NCI-H2227 (cell line): ENCODE results near the gene ZC3H12D.
"Not testable (repeated sequence)": the region's sequence is repeated elsewhere in the genome, so short reads cannot be mapped to it uniquely, and the experiment has no call there.

Experiments used
- DNase-seq: peaks from one replicate; lab custom pipeline; 2025; ENCODE audit not compliant: unreplicated experiment; lab: John Stamatoyannopoulos, UW

ZC3H12D gene

DNA sequence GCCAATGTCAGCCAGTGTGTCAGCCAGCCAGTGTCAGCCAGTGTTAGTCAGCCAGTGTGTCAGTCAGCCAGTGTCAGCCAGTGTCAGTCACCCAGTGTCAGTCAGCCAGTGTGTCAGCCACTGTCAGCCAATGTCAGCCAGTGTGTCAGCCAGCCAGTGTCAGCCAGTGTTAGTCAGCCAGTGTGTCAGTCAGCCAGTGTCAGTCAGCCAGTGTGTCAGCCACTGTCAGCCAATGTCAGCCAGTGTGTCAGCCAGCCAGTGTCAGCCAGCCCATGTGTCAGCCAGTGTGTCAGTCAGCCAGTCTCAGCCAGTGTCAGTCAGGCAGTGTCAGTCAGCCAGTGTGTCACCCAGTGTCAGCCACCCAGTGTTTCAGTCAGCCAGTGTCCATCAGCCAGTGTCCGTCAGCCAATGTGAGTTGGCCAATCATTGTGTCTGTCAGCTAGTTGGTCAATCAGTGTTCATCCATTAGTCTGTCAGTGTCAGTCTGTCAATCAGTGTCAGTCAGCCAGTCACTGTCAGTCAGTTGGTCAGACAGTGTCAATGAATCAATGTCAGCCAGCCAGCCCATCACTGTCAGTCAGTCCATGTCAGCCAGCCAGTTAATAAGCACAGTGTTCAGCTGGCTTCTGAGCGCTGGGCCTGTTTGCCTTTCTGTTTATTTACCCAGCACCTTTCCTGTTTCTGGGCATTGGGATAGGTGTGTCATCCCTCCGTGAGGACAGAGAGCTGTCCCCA is 40.3 kb downstream of the ZC3H12D start:
- DNase-seq = not testable (repeated sequence)

DNA sequence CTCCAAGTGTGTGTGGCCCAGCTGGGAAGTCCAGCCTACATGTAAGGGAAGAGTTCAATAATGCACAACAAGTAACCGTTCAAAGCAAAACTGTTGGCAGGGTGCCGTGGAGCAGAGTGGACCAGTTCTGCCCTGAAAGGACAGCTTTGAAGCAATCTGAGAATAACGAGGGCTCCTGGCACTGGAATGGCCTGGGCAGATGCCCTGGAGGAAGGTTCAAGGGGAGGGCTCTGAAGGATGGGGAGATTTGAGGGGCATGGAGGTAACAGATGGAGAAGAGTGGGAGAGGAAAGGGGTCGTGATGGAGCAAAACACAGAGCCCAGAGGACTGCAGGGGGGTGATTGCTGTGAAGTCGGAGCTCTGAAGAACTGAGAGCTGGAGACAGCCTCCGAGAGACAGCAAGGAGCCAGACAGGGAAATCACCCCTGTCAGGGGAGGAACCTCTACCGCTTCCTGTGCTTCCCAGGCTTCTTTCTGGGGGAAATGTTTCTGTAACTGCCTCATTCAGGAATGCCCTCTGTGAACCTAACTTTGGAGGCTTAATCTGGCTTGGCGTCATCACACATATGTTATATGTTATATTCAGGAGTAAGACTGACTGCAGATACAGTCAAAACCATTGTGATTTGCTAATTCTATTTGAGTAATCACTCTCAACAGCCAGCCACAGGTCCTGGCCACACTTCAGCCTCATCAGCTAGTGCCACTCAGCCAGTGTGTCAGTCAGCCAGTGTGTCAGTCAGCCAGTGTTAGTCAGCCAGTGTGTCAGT is 41.2 kb downstream of the ZC3H12D start:
- no peak for DNase-seq

- no peak for DNase-seq
Observed at GRCh38 chr6:149441740-149442139, 43.1 kb downstream of the ZC3H12D start.

DNA sequence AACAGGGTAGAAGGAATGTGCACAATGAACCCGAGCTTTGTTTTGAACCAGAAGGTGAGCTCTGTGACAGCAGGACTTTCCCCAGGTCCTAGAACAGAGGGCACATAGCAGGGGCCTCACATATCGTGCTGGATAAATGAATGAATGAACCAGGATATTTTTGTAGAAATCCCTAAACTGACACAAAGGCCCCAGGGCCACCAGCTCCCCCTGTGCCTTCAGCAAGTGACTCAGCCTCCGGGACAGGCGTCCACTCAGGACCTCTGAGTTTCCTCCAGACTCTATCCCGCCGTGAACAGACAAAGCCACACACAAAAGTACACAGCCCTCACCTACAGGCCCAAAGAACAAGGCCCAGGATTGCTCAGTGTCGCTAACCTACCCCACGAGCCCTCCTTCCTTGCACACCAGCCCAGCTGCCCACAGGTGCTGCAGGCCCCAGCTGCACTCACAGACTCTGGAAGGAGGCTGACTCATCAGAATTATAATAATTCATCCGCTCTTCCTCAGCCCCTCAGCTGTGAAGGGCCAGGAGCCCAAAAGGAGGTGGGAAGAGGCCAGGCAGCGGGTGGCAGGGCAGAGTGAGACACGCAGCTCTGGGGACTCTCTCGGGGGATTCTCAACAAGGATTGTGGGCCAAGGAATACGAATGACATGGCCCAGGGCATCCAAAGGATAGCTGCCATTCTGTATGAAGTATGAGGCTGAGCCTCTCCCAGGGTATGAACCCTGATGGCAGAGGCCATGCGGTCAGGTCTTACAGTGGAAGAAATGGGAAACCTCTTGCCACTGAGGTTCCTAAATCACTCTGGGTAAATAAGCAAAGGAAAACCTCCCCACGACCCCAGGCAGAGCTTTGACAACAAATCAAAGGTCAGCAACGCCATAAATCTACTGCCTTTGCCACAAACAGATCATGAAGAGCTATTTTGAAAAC is 43.8 kb downstream of the ZC3H12D start:
- DNase-seq = no peak

- no peak for DNase-seq
Observed at GRCh38 chr6:149439626-149440025, 45.2 kb downstream of the ZC3H12D start.

DNA sequence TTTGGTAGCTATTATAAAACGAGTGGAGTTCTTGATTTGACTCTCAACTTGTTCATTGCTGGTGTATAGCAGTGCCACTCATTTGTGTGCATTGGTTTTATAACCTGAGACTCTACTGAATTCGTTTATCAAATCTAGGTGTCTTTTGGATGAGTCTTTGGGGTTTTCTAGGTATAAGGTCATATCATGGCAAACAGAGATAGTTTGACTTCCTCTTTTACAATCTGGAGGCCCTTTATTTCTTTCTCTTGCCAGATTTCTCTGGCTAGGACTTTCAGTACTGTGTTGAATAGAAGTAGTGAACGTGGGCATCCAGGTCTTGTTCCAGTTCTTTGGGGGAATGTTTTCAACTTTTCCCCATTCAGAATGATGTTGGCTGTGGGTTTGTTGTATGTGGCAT is 46.0 kb downstream of the ZC3H12D start:
- DNase-seq = no peak

DNA sequence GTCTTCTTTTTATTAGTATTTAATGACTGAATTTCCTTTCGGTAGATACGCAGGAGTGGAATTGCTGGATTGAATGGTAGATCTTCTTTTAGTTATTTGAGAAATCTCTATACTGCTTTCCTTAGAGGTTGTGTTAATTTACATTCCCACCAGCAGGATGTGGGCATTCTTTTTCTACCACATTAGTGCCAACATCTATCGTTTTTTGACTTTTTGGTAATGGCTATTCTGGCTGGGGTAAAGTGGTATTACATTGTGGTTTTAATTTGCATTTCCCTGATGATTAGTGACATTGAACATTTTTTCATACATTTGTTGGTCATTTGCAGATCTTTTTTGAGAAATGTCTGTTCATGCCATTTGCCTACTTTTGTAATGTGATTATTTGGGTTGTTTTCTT is 47.6 kb downstream of the ZC3H12D start:
- DNase-seq = no peak

- DNase-seq = no peak
Observed at GRCh38 chr6:149436647-149437046, 48.2 kb downstream of the ZC3H12D start.

GRCh38 chr6:149435919-149436586 is 48.8 kb downstream of the ZC3H12D start:
- no peak for DNase-seq

DNA sequence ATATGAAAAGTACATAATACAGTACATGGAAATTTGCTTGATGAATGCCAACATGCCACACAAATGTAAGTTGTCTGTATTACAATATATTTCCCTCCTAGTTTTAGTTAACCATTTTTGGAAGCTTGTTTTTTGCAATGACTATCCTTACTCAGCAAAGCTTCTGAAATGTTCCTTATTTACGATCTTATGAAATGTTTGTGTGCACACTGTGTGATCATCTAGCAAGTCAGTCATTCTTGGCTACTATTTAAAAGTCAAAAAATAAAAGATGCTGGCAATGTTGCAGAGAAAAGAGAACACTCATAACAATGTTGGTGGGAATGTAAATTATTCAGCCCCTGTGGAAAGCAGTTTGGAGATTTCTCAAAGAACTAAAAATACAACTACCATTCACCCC is 50.9 kb downstream of the ZC3H12D start:
- DNase-seq = no peak

GRCh38 chr6:149433405-149433804 is 51.4 kb downstream of the ZC3H12D start:
- no peak for DNase-seq

- peak; percentile 78 for DNase-seq
Observed at GRCh38 chr6:149431905-149432775, 52.7 kb downstream of the ZC3H12D start.

DNA sequence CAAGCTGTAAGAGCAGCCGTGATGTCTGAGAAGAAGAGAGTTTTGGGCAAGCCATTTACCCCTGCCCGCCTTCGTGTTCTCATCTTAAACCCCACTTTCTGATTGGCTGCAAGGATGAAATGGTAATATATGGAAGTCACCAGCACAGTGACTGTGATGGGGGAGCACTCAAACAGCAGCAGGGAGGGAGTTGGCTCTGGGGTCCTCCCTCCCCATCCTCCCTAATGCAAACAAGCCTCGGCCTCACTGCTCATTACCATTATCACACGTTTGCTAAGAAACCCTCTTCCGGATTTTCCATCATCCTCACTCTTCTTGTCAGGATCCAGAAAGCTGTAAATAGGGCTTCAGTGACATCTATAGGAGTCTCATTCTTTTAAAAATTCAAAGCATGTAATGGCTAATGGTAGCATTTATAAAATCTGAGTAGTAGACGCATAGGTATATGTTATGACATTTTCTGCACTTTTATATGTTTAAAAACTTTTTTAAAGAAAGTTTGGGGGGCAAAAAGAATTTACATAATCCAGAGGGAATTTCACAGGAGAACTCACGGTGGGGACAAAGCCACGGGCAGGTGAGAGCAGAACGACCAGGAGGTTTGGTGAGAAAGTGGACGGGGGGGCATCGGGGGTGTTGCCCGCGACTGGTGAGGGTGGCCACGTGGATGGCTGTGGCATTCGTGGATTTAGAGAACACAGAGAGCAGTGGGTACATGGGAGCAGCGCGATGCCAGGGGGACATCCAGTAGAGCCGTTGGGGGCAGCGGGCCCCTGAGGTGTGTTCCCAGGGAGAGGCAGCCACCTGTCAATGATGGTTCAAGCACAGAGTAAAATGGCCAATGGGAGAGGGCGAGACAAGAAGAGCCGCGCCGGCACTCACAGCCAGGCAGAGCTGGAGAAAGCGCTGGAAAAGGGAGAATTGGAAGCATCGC is 55.1 kb downstream of the ZC3H12D start:
- DNase-seq = no peak

- no peak for DNase-seq
Observed at GRCh38 chr6:149428606-149429005, 56.2 kb downstream of the ZC3H12D start.

- DNase-seq = no peak
Observed at GRCh38 chr6:149425754-149426153, 59.1 kb downstream of the ZC3H12D start.

GRCh38 chr6:149425224-149425623 is 59.6 kb downstream of the ZC3H12D start:
- DNase-seq = no peak

DNA sequence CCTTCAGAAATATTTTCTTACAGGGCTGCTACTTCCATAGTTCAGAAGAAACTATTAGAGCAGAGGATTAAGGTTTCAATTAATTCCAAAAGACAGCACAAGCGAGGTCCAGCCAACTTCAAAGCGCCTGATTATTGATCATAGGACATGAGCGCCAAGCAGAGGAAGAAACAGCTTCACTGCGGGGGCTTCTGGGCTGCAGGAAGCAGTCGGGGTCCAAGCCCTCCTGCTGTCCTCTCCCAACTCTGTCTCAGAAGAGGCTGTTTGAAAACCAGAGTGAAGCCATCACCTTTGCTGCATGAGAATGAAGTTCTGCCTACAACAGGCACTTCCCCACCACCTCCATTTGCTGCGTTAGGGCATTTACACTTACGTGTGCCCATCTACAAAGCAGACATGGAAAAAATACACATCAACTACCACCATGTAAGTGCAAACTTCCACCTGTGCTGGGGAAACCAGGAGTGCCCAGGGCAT is 60.8 kb downstream of the ZC3H12D start:
- no peak for DNase-seq

GRCh38 chr6:149422581-149422980 is 62.2 kb downstream of the ZC3H12D start:
- DNase-seq = no peak

- no peak for DNase-seq
Observed at GRCh38 chr6:149421132-149421531, 63.7 kb downstream of the ZC3H12D start.
